Chondrocyte (in vitro differentiated cells): ENCODE results near the gene PCID2. TPM values are rescaled to one million over a fixed set of nuclear protein-coding genes. Genes with fewer than 3 reads are reported as not detected.

Experiments used
- DNase-seq: peaks from one replicate; pipeline ENCODE4 v3.0.0; 2021; ENCODE audit warnings: mixed read lengths, low spot score
- H3K27ac Mint-ChIP-seq: one replicate; pipeline ENCODE4 v1.8.0; 2021; ENCODE audit warnings: mild to moderate bottlenecking, moderate library complexity, mixed read lengths; ENCODE audit not compliant: unreplicated experiment
- H3K27me3 Mint-ChIP-seq: 2 replicates; pipeline ENCODE4 v1.8.0; 2021; ENCODE audit warnings: low read depth, mixed read lengths
- H3K36me3 Mint-ChIP-seq: 2 replicates; pipeline ENCODE4 v1.8.0; 2021; ENCODE audit warnings: low read depth, mixed read lengths
- H3K4me1 Mint-ChIP-seq: 2 replicates; pipeline ENCODE4 v1.8.0; 2021; ENCODE audit warnings: low read depth, mild to moderate bottlenecking, mixed read lengths
- H3K4me3 Mint-ChIP-seq: one replicate; pipeline ENCODE4 v1.8.0; 2021; ENCODE audit warnings: mild to moderate bottlenecking, moderate library complexity, mixed read lengths; ENCODE audit not compliant: unreplicated experiment
- H3K9me3 Mint-ChIP-seq: 2 replicates; pipeline ENCODE4 v1.8.0; 2021; ENCODE audit warnings: low read depth, mixed read lengths
- CTCF ChIP-seq: fragments of 200-600 bp; sonication (generic); IDR thresholded peaks from 2 replicates; pipeline ENCODE4 v1.5.0; 2021; ENCODE audit warnings: antibody characterized with exemption, mild to moderate bottlenecking, moderate library complexity
- total RNA-seq: library from RNA; stranded (reverse); gene quantifications from 3 replicates; pipeline ENCODE4 v1.2.1, GENCODE V29; 2021

PCID2 gene
- total RNA-seq, 1 donor from 2014 or later = 32.9 TPM

- DNase-seq = no peak
- H3K27ac Mint-ChIP-seq = no peak overlapping the region
- H3K4me1 Mint-ChIP-seq = no peaks in the 10 kb centered on the region
- no peak for TF ChIP-seq CTCF
- peaks cover 36% of the 10 kb centered on the region for H3K36me3 Mint-ChIP-seq
- H3K4me3 Mint-ChIP-seq = no peak overlapping the region
- H3K27me3 Mint-ChIP-seq = no peaks in the 10 kb centered on the region
- no peaks in the 10 kb centered on the region for H3K9me3 Mint-ChIP-seq
Observed at GRCh38 chr13:113224486-113224885, 16.0 kb upstream of the PCID2 start.

GRCh38 chr13:113223070-113223469, 14.6 kb upstream of the PCID2 start:
- DNase-seq = no peak
- Mint-ChIP-seq H3K4me3 (no peak overlapping the region), H3K4me1 (peaks cover 2% of the 10 kb centered on the region), H3K27me3 (no peaks in the 10 kb centered on the region), H3K9me3 (no peaks in the 10 kb centered on the region), H3K36me3 (peaks cover 28% of the 10 kb centered on the region), H3K27ac (no peak overlapping the region)
- no peak for TF ChIP-seq CTCF

- H3K4me3 Mint-ChIP-seq = no peak overlapping the region
- H3K27me3 Mint-ChIP-seq = no peaks in the 10 kb centered on the region
- no peaks in the 10 kb centered on the region for H3K9me3 Mint-ChIP-seq
- TF ChIP-seq CTCF = peak; percentile 66
- no peak for DNase-seq
- peaks cover 21% of the 10 kb centered on the region for H3K36me3 Mint-ChIP-seq
- no peak overlapping the region for H3K27ac Mint-ChIP-seq
- peaks cover 2% of the 10 kb centered on the region for H3K4me1 Mint-ChIP-seq
Observed at GRCh38 chr13:113220877-113221276, 12.4 kb upstream of the PCID2 start.

GRCh38 chr13:113220141-113220598, 11.7 kb upstream of the PCID2 start:
- Mint-ChIP-seq H3K36me3 (peaks cover 21% of the 10 kb centered on the region), H3K4me1 (peaks cover 2% of the 10 kb centered on the region), H3K27ac (no peak overlapping the region), H3K27me3 (no peaks in the 10 kb centered on the region), H3K9me3 (no peaks in the 10 kb centered on the region), H3K4me3 (no peak overlapping the region)
- TF ChIP-seq CTCF = no peak
- no peak for DNase-seq

- Mint-ChIP-seq H3K27ac (no peak overlapping the region), H3K4me3 (no peak overlapping the region), H3K4me1 (peaks cover 2% of the 10 kb centered on the region), H3K9me3 (no peaks in the 10 kb centered on the region), H3K36me3 (peaks cover 19% of the 10 kb centered on the region), H3K27me3 (no peaks in the 10 kb centered on the region)
- TF ChIP-seq CTCF = no peak
- no peak for DNase-seq
Observed at GRCh38 chr13:113219256-113219940, 10.9 kb upstream of the PCID2 start.
